ENCODE data around the gene DOCK2.

Gene DOCK2

GRCh38 chr5:169922474-169922873 lies 285.4 kb downstream of the DOCK2 start:
- no peak for TF ChIP-seq CTCF (IDR thresholded peaks at IDR 0.05; ENCODE audit: extremely low read depth, insufficient read depth, missing control alignments)
- in situ Hi-C loops (cut with MboI; ENCODE audit: low pct_unique_long_range_greater_than_20kb, low sequenced_read_pairs, unreplicated experiment), result no loop called here
- no peak for DNase-seq (ENCODE audit: low spot score)

GRCh38 chr5:169923988-169924387 lies 286.9 kb downstream of the DOCK2 start:
- in situ Hi-C loops (cut with MboI; ENCODE audit: low pct_unique_long_range_greater_than_20kb, low sequenced_read_pairs, unreplicated experiment), result no loop called here
- DNase-seq (ENCODE audit: low spot score), result no peak
- no peak for TF ChIP-seq CTCF (IDR thresholded peaks at IDR 0.05; ENCODE audit: extremely low read depth, insufficient read depth, missing control alignments)

- no peak for TF ChIP-seq CTCF (IDR thresholded peaks at IDR 0.05; ENCODE audit: extremely low read depth, insufficient read depth, missing control alignments)
- in situ Hi-C loops (cut with MboI; ENCODE audit: low pct_unique_long_range_greater_than_20kb, low sequenced_read_pairs, unreplicated experiment), result no loop called here
- no peak for DNase-seq (ENCODE audit: low spot score)
These were observed 296.1 kb downstream of the DOCK2 start for GRCh38 chr5:169933127-169933526.

- in situ Hi-C loops (cut with MboI; ENCODE audit: low pct_unique_long_range_greater_than_20kb, low sequenced_read_pairs, unreplicated experiment), result no loop called here
- DNase-seq (ENCODE audit: low spot score), result no peak
- TF ChIP-seq CTCF (IDR thresholded peaks at IDR 0.05; ENCODE audit: extremely low read depth, insufficient read depth, missing control alignments), result no peak
These were observed 296.5 kb downstream of the DOCK2 start for GRCh38 chr5:169933616-169934015.

- DNase-seq (ENCODE audit: low spot score), result no peak
- no peak for TF ChIP-seq CTCF (IDR thresholded peaks at IDR 0.05; ENCODE audit: extremely low read depth, insufficient read depth, missing control alignments)
- in situ Hi-C loops (cut with MboI; ENCODE audit: low pct_unique_long_range_greater_than_20kb, low sequenced_read_pairs, unreplicated experiment), result no loop called here
These were observed 297.9 kb downstream of the DOCK2 start for GRCh38 chr5:169934990-169935389.

GRCh38 chr5:169935762-169936161 lies 298.7 kb downstream of the DOCK2 start:
- no peak for DNase-seq (ENCODE audit: low spot score)
- in situ Hi-C loops (cut with MboI; ENCODE audit: low pct_unique_long_range_greater_than_20kb, low sequenced_read_pairs, unreplicated experiment), result no loop called here

More at GRCh38 chr5:169935762-169936161, 298.7 kb downstream of the DOCK2 start:
- no peak for TF ChIP-seq CTCF (IDR thresholded peaks at IDR 0.05; ENCODE audit: extremely low read depth, insufficient read depth, missing control alignments)

Measured in GM13977 (cell line).